CD14-positive monocyte (primary cell): ENCODE measurements around the gene PWWP2B. TPM values are rescaled to one million over a fixed set of nuclear protein-coding genes. Genes with fewer than 3 reads are reported as not detected.
A peak's percentile ranks its signal among the peaks of the same experiment; 100 is the strongest.

Experiments
- DNase-seq, 3 donors: peaks; one replicate each; pipeline ENCODE4 v3.0.0-alpha.2; 2011 to 2022
- H2AFZ ChIP-seq: 2 replicates; pipeline ENCODE4 v1.6.0; 2012; ENCODE audit warnings: mild to moderate bottlenecking, low read depth, low read length, inconsistent platforms; ENCODE audit not compliant: insufficient read depth, poor library complexity, severe bottlenecking
- H3K27ac ChIP-seq, 2 donors: 1 replicate in 1 of 2; 2 replicates in 1 of 2; pipeline ENCODE4 v1.5.1; 2012 to 2013; ENCODE audit warnings: low read length in 2 of 2, control low read depth in 1 of 2, inconsistent platforms in 1 of 2, low read depth in 1 of 2, mild to moderate bottlenecking in 1 of 2
- H3K27me3 ChIP-seq, 2 donors: one replicate each; pipeline versions ENCODE4 v1.6.0 to v1.6.1; 2011 to 2013; ENCODE audit warnings: low read length in 2 of 2; ENCODE audit not compliant: control insufficient read depth in 2 of 2, insufficient read depth in 2 of 2
- H3K36me3 ChIP-seq, 2 donors: replicated peaks in 1 of 2; 1 replicate in 1 of 2; 2 replicates in 1 of 2; pipeline versions ENCODE4 v1.5.1 to v1.6.1; 2012 to 2013; ENCODE audit warnings: low read length in 2 of 2, control low read depth in 1 of 2, inconsistent platforms in 1 of 2, mild to moderate bottlenecking in 1 of 2; ENCODE audit not compliant: insufficient read depth in 2 of 2, control insufficient read depth in 1 of 2
- H3K4me1 ChIP-seq, 2 donors: 1 replicate in 1 of 2; 2 replicates in 1 of 2; pipeline versions ENCODE4 v1.5.1 to v1.6.1; 2012 to 2013; ENCODE audit warnings: low read length in 2 of 2, control low read depth in 1 of 2, inconsistent platforms in 1 of 2, mild to moderate bottlenecking in 1 of 2, moderate library complexity in 1 of 2; ENCODE audit not compliant: insufficient read depth in 2 of 2, control insufficient read depth in 1 of 2
- H3K4me2 ChIP-seq: replicated peaks from 2 replicates; pipeline ENCODE3; 2012; ENCODE audit warnings: low read length, moderate library complexity, mild to moderate bottlenecking; ENCODE audit not compliant: poor library complexity, severe bottlenecking; ENCODE audit errors: extremely low read depth
- H3K4me3 ChIP-seq, 3 experiments: fragments of 200-600 bp in 1 of 3; sonication (generic) in 1 of 3; replicated peaks in 1 of 3; 1 replicate in 2 of 3; 2 replicates in 1 of 3; pipeline ENCODE4 v1.5.1; 2011 to 2013; ENCODE audit warnings: low read length in 3 of 3, mild to moderate bottlenecking in 3 of 3, control low read depth in 2 of 3, low read depth in 2 of 3, inconsistent platforms in 1 of 3, moderate library complexity in 1 of 3
- H3K79me2 ChIP-seq: 2 replicates; pipeline ENCODE4 v1.6.0; 2012; ENCODE audit warnings: mild to moderate bottlenecking, control low read depth, inconsistent platforms, low read length, moderate library complexity; ENCODE audit not compliant: insufficient read depth
- H3K9ac ChIP-seq: 2 replicates; pipeline ENCODE4 v1.6.0; 2017; ENCODE audit warnings: low read length, mild to moderate bottlenecking; ENCODE audit not compliant: insufficient read depth, poor library complexity, severe bottlenecking
- H3K9me3 ChIP-seq, 2 donors: replicated peaks in 1 of 2; 1 replicate in 1 of 2; 2 replicates in 1 of 2; pipeline versions ENCODE4 v1.5.1 to v1.6.1; 2012 to 2013; ENCODE audit warnings: low read length in 2 of 2, control low read depth in 1 of 2; ENCODE audit not compliant: control insufficient read depth in 1 of 2, insufficient read depth in 1 of 2
- H4K20me1 ChIP-seq: 2 replicates; pipeline ENCODE4 v1.6.0; 2012; ENCODE audit warnings: mild to moderate bottlenecking, low read length, control low read depth, moderate library complexity; ENCODE audit not compliant: insufficient read depth
- H3K27ac Mint-ChIP-seq, 7 donors: one replicate each; pipeline ENCODE4 v1.8.0; 2020; ENCODE audit warnings: mild to moderate bottlenecking in 7 of 7, mixed read lengths in 7 of 7, moderate library complexity in 6 of 7, inconsistent platforms in 2 of 7
- H3K27me3 Mint-ChIP-seq, 3 donors: one replicate each; pipeline ENCODE4 v1.8.0; 2021 to 2022; ENCODE audit warnings: low read depth in 3 of 3, mild to moderate bottlenecking in 3 of 3, mixed read lengths in 3 of 3, moderate library complexity in 3 of 3, inconsistent platforms in 1 of 3
- H3K36me3 Mint-ChIP-seq, 2 donors: one replicate each; pipeline ENCODE4 v1.8.0; 2020; ENCODE audit warnings: mixed read lengths in 2 of 2, inconsistent platforms in 1 of 2, mild to moderate bottlenecking in 1 of 2
- H3K4me1 Mint-ChIP-seq: one replicate; pipeline ENCODE4 v1.8.0; 2020; ENCODE audit warnings: mild to moderate bottlenecking, mixed read lengths
- H3K4me3 Mint-ChIP-seq, 2 donors: one replicate each; pipeline ENCODE4 v1.8.0; 2020; ENCODE audit warnings: mild to moderate bottlenecking in 2 of 2, mixed read lengths in 2 of 2, moderate library complexity in 1 of 2
- H3K9me3 Mint-ChIP-seq, 7 donors: one replicate each; pipeline ENCODE4 v1.8.0; 2020 to 2022; ENCODE audit warnings: mixed read lengths in 7 of 7, mild to moderate bottlenecking in 6 of 7, moderate library complexity in 6 of 7, inconsistent platforms in 2 of 7
- WGBS: methylation state at CpG from one replicate; pipeline ENCODE4 v1.1.5; 2013; ENCODE audit warnings: missing lambda C conversion rate; ENCODE audit not compliant: insufficient coverage; 5-methylcytosine and 5-hydroxymethylcytosine counted together
- intact Hi-C, 2 donors: fragments of 100-400 bp; cut with micrococcal nuclease; formaldehyde crosslinking; loops; one replicate each; pipeline versions ENCODE4 v1.15.0 to v1.15.1; 2023
- polyA plus RNA-seq, 3 donors: library from polyadenylated mRNA; depleted of rRNA in 1 of 3; unstranded in 2 of 3; stranded (reverse) in 1 of 3; fragments of 300-500 nt in 2 of 3; fragments of >200 nt in 1 of 3; fragmentation: Illumina TruSeq in 2 of 3; gene quantifications; 1 replicate in 2 of 3; 2 replicates in 1 of 3; pipeline ENCODE4 v1.2.3, GENCODE V29; 2012 to 2021
- TF ChIP-seq, protein P1 (sequence below): fragments of 200-600 bp; IDR thresholded peaks from one replicate; pipeline ENCODE4 v1.8.0; 2022; ENCODE audit warnings: antibody characterized with exemption, mild to moderate bottlenecking

The PWWP2B gene
- polyA plus RNA-seq, 3 donors = 2.4 to 6.9 (median 2.7) TPM

DNA sequence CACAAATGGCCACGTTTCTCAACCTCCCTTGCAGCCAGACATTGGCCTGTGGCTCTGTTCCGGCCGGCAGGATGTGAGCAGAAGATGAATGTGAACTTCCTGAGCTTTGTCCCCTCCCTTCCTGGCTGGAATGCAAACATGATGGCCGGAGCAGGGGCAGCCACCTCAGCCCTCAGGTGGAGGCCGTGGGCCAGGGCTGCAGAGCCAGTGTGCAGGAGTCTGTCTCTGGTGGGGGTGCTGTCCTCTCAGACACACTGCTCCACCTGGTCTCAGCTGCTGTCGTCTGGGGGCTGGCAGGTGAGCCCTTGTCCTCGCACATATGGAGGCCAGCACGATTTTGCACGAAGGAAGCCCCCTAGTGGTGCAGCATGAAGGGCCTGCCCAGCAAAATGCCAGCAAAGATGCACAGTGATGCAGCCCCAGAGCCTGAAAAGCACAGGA is 25.3 kb upstream of the PWWP2B start:
- Mint-ChIP-seq H3K36me3 (peaks cover 18 to 23% of the 10 kb centered on the region in 2 donors), H3K9me3 (peaks cover 0 to 11% (median 0%) of the 10 kb centered on the region in 7 donors), H3K4me3 (peak overlapping the region in 1 of 2 donors; percentile 50), H3K4me1 (peaks cover 30% of the 10 kb centered on the region), H3K27ac (no peak overlapping the region), H3K27me3 (peaks cover 5 to 8% (median 5%) of the 10 kb centered on the region in 3 donors)
- H3K27ac ChIP-seq = no peak overlapping the region
- no peak overlapping the region for H3K9ac ChIP-seq
- no peaks in the 10 kb centered on the region for H4K20me1 ChIP-seq
- H3K36me3 ChIP-seq = peaks cover 2 to 9% of the 10 kb centered on the region in 2 donors
- no peaks in the 10 kb centered on the region for H3K27me3 ChIP-seq
- TF ChIP-seq, protein P1, sequence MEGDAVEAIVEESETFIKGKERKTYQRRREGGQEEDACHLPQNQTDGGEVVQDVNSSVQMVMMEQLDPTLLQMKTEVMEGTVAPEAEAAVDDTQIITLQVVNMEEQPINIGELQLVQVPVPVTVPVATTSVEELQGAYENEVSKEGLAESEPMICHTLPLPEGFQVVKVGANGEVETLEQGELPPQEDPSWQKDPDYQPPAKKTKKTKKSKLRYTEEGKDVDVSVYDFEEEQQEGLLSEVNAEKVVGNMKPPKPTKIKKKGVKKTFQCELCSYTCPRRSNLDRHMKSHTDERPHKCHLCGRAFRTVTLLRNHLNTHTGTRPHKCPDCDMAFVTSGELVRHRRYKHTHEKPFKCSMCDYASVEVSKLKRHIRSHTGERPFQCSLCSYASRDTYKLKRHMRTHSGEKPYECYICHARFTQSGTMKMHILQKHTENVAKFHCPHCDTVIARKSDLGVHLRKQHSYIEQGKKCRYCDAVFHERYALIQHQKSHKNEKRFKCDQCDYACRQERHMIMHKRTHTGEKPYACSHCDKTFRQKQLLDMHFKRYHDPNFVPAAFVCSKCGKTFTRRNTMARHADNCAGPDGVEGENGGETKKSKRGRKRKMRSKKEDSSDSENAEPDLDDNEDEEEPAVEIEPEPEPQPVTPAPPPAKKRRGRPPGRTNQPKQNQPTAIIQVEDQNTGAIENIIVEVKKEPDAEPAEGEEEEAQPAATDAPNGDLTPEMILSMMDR = peak; percentile 39
- WGBS = 34% methylated on average over 7 of the region's 9 CpGs
- H3K4me3 ChIP-seq = no peak overlapping the region
- no peaks in the 10 kb centered on the region for H3K79me2 ChIP-seq
- DNase-seq = no peak
- no peak overlapping the region for H2AFZ ChIP-seq
- H3K4me2 ChIP-seq = no peak overlapping the region
- H3K4me1 ChIP-seq = peaks cover 22 to 32% of the 10 kb centered on the region in 2 donors
- intact Hi-C loops = no loop called here
- H3K9me3 ChIP-seq = no peaks in the 10 kb centered on the region

DNA sequence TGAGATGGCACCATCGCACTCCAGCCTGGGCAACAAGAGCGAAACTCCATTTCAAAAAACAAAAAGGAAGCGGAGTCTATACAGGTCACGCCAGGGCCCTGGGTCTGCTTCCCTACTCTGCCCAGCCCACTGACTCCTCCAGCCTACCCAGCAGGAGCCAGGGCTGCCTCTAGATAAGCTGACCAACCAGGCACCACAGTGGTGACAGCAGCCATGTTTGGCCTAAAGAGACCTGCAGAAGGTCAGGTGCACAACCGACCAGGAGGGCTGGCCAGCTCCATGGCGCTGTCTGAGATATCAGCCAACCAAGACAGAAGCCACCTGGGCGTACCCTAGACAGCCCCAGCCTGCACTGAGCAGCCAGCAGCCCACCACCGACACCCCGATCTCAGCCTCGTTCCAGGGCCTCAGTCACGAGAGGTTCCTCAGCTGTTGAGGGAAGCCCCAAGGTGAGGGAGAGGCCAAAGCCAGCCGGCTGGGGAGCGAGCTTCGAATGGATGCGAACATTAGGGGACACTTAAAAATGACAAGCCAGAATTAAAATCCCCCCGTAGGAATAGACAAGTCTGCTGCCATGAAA is 24.4 kb upstream of the PWWP2B start:
- TF ChIP-seq, protein P1 = no peak
- WGBS = 91% methylated on average over 14 of the region's 16 CpGs
- no peaks in the 10 kb centered on the region for H3K79me2 ChIP-seq

More for the DNA sequence above, 24.4 kb upstream of the PWWP2B start:
- peaks cover 26 to 34% of the 10 kb centered on the region in 2 donors for H3K4me1 ChIP-seq
- peaks cover 37% of the 10 kb centered on the region for H3K4me1 Mint-ChIP-seq
- no peak overlapping the region for H3K4me3 ChIP-seq
- no peaks in the 10 kb centered on the region for H3K9me3 ChIP-seq
- H3K27ac Mint-ChIP-seq = no peak overlapping the region
- no peak overlapping the region for H3K9ac ChIP-seq
- H3K4me2 ChIP-seq = no peak overlapping the region
- no peak overlapping the region for H2AFZ ChIP-seq
- peaks cover 0 to 11% (median 0%) of the 10 kb centered on the region in 7 donors for H3K9me3 Mint-ChIP-seq
- intact Hi-C loops = no loop called here
- no peaks in the 10 kb centered on the region for H3K36me3 ChIP-seq
- no peak overlapping the region for H3K4me3 Mint-ChIP-seq
- peaks cover 9 to 15% of the 10 kb centered on the region in 2 donors for H3K36me3 Mint-ChIP-seq
- H3K27ac ChIP-seq = no peak overlapping the region
- no peak for DNase-seq
- H4K20me1 ChIP-seq = no peaks in the 10 kb centered on the region
- no peaks in the 10 kb centered on the region for H3K27me3 ChIP-seq
- peaks cover 5 to 8% (median 5%) of the 10 kb centered on the region in 3 donors for H3K27me3 Mint-ChIP-seq
